NB4 (cell line): ENCODE results near the gene PCDHGA10.
"Not testable (repeated sequence)": the region's sequence is repeated elsewhere in the genome, so short reads cannot be mapped to it uniquely, and the experiment has no call there.

Source experiments
- DNase-seq: peaks from one replicate; pipeline ENCODE4 v3.0.0; 2010; ENCODE audit warnings: low read depth
- H3K4me3 ChIP-seq: one replicate; pipeline ENCODE4 v1.5.1; 2011; ENCODE audit warnings: mild to moderate bottlenecking, low read depth, low read length, moderate library complexity
- CTCF ChIP-seq: IDR thresholded peaks from one replicate; pipeline ENCODE4 v1.5.1; 2012; ENCODE audit warnings: low read depth, low read length
- MYC ChIP-seq: IDR thresholded peaks from 2 replicates; pipeline ENCODE4 v1.6.1; 2011; ENCODE audit warnings: low read depth, low read length
- POLR2A ChIP-seq: IDR thresholded peaks from 2 replicates; pipeline ENCODE4 v1.6.1; 2011; ENCODE audit warnings: mild to moderate bottlenecking; ENCODE audit not compliant: insufficient read length; ENCODE audit errors: extremely low read depth
- TF ChIP-seq, protein P1 (sequence below): IDR thresholded peaks from 2 replicates; pipeline ENCODE4 v1.6.1; 2011; ENCODE audit warnings: low read depth, low read length

The PCDHGA10 gene

DNA sequence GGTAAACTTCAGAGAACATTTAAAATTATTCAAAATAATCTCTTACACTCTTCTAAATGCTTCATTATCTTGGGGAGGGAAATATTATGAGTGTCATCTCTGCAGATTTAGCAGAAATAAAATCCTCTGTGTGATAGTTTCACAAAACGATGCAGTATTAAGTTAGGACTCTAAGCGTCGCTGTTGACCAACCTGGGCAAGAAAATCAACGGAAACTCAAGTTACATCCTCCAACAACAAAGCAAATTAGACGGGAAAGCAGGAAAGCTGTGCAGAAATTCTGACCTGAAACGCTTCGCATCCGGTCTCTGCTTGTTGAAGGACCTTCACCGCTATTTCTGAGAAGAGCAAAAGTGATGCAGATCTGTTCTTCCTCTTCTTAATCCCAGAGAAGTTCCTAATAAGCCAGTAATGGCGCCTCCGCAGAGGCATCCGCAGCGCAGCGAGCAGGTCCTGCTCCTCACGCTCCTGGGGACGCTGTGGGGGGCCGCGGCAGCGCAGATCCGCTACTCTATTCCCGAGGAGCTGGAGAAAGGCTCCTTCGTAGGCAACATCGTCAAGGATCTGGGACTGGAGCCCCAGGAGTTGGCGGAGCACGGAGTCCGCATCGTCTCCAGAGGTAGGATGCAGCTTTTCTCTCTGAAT, 39.0 kb upstream of the PCDHGA10 start, which contains the start of gene PCDHGA6:
Gene PCDHGA6, plus strand, starts transcription at position 219 of the 645 bp plus-strand sequence. Its CDS starts 193 bp downstream, at position 412.
- DNase-seq, result peak; percentile 16
- TF ChIP-seq, protein P1, sequence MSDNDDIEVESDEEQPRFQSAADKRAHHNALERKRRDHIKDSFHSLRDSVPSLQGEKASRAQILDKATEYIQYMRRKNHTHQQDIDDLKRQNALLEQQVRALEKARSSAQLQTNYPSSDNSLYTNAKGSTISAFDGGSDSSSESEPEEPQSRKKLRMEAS, result no peak
- TF ChIP-seq CTCF, result peak; percentile 15
- H3K4me3 ChIP-seq, result no peak within 1 kb of the TSS

- H3K4me3 ChIP-seq, result no peak overlapping the region
- TF ChIP-seq MYC (no peak), CTCF (no peak), POLR2A (no peak)
- TF ChIP-seq, protein P1, result no peak
- no peak for DNase-seq
Observed at GRCh38 chr5:141374627-141375026, 38.2 kb upstream of the PCDHGA10 start.

- not testable (repeated sequence) for DNase-seq, H3K4me3 ChIP-seq
- TF ChIP-seq CTCF, result peak; percentile 1
Observed at GRCh38 chr5:141375444-141376155, 37.2 kb upstream of the PCDHGA10 start.

GRCh38 chr5:141382469-141383294, 30.1 kb upstream of the PCDHGA10 start, which contains the start of gene PCDHGA7:
Gene PCDHGA7, plus strand, starts transcription at chr5:141382742. Its CDS starts 158 bp downstream, at chr5:141382900.
- DNase-seq, result peak; percentile 28
- TF ChIP-seq, protein P1, result no peak
- TF ChIP-seq POLR2A (no peak), CTCF (peak; percentile 18), MYC (no peak)

GRCh38 chr5:141383345-141383744, 29.4 kb upstream of the PCDHGA10 start:
- no peak overlapping the region for H3K4me3 ChIP-seq
- no peak for DNase-seq
- TF ChIP-seq POLR2A, result no peak
- no peak for TF ChIP-seq CTCF

More at GRCh38 chr5:141382469-141383294, 30.1 kb upstream of the PCDHGA10 start, which contains the start of gene PCDHGA7:
- H3K4me3 ChIP-seq, result no peak within 1 kb of the TSS
